ENCODE measurements around the gene PABPN1. TPM values are rescaled to one million over a fixed set of nuclear protein-coding genes. Genes with fewer than 3 reads are reported as not detected.
A peak's percentile ranks its signal among the peaks of the same experiment; 100 is the strongest.

Gene PABPN1
- total RNA-seq, 1 experiment from 2014 or later, result 184 TPM

- ChIA-PET CTCF (interaction anchor here (1.0 to 4.8 kb wide), 6 partner anchors 10 to 208 kb away, joined by 3 to 27 read pairs (median 5); partner anchors contain the start of genes ACIN1, C14orf119 and HOMEZ), POLR2A (interaction anchor here (1.1 to 2.0 kb wide), 3 partner anchors 13 to 19 kb away, joined by 4 to 13 read pairs (median 6); partner anchors contain the start of gene PABPN1), RAD21 (ENCODE audit: low non-redundant PET in 1 of 2, low total read pairs in 2 of 2, uncharacterized antibody in 2 of 2, unreplicated experiment in 2 of 2) (no interaction called here)
- H3K4me2 ChIP-seq (ENCODE audit: low read length), result peak within 1 kb of the TSS; percentile 97
- peaks cover 20 to 45% of the 10 kb centered on the region in 2 experiments for H3K4me1 ChIP-seq (ENCODE audit: control insufficient read depth in 1 of 2, insufficient read depth in 2 of 2, low read length in 2 of 2)
- ATAC-seq (peak; percentile 46), DNase-seq (ENCODE audit: low read depth, low spot score) (no peak)
- H3K27me3 ChIP-seq (ENCODE audit: insufficient read depth, low read length), result no peaks in the 10 kb centered on the region
- H3K27ac ChIP-seq (ENCODE audit: low read depth, low read length), result peak within 1 kb of the TSS; percentile 96
- intact Hi-C loops (cut with micrococcal nuclease), result loop anchor here (10.0 kb wide), 1 partner anchor 318 kb away; the partner anchor contains the start of gene AJUBA
- TF ChIP-seq ZFX (IDR thresholded peaks at IDR 0.05) (peak; percentile 84; the same call in 1 of the 2 replicates), ZBTB33 (IDR thresholded peaks at IDR 0.05; ENCODE audit: extremely low read depth, insufficient replicate concordance, low read length) (no peak), POLR2A (IDR thresholded peaks at IDR 0.05; ENCODE audit: borderline replicate concordance, extremely low read depth, insufficient read depth, insufficient read length) (no peak)
- H3K36me3 ChIP-seq (ENCODE audit: control insufficient read depth in 1 of 2, insufficient read depth in 2 of 2, low read length in 2 of 2), result peaks cover 0 to 2% of the 10 kb centered on the region in 2 experiments; a peak in 1 of 4 replicates
- no peaks in the 10 kb centered on the region for H3K9me2 ChIP-seq (ENCODE audit: insufficient read depth)
- BruUV-seq (replicated peaks), result no TSS peak
- H3K9me3 ChIP-seq (ENCODE audit: control insufficient read depth in 1 of 2, insufficient read depth in 1 of 2, low read depth in 1 of 2, low read length in 2 of 2), result no peaks in the 10 kb centered on the region
- H2AFZ ChIP-seq (ENCODE audit: low read depth, low read length, poor library complexity, severe bottlenecking), result no peak within 1 kb of the TSS
- H4K20me1 ChIP-seq (ENCODE audit: insufficient read depth), result no peaks in the 10 kb centered on the region
- peak within 1 kb of the TSS; percentile 82 for H3K9ac ChIP-seq (ENCODE audit: low read length)
- H3K79me2 ChIP-seq (ENCODE audit: insufficient read depth, low read length), result peaks cover 10% of the 10 kb centered on the region
- H3K4me3 ChIP-seq (replicated peaks in 1 of 2; ENCODE audit: low read depth in 1 of 2, low read length in 2 of 2), result peak within 1 kb of the TSS; percentile 54 to 59
Measured at GRCh38 chr14:23302290-23303225, 18.7 kb upstream of the PABPN1 start, which contains the start of gene PPP1R3E. Gene PPP1R3E, minus strand, starts transcription at chr14:23302859. Its CDS starts 283 bp downstream, at chr14:23302576.
